DND-41 (cell line): ENCODE data around the gene NAGPA.

Experiments
- ATAC-seq: fragments of 200-7000 bp; cut with Tn5 transposase; 3 replicates; pipeline ENCODE4 v1.9.1; 2021; ENCODE audit warnings: low read depth; ENCODE audit not compliant: insufficient read depth
- DNase-seq: peaks from one replicate; pipeline ENCODE4 v3.0.0-alpha.2; 2020
- H2AFZ ChIP-seq: 2 replicates; pipeline ENCODE4 v1.6.0; 2012; ENCODE audit warnings: low read depth, low read length
- H3K27ac ChIP-seq: 2 replicates; pipeline ENCODE4 v1.5.1; 2012; ENCODE audit warnings: low read length, inconsistent platforms
- H3K27me3 ChIP-seq: fragments of 200-600 bp; sonication (generic); 2 replicates; pipeline ENCODE4 v1.6.0; 2012; ENCODE audit warnings: low read length, mild to moderate bottlenecking, inconsistent platforms; ENCODE audit not compliant: insufficient read depth, poor library complexity
- H3K36me3 ChIP-seq: 2 replicates; pipeline ENCODE4 v1.5.1; 2012; ENCODE audit warnings: low read length, inconsistent platforms; ENCODE audit not compliant: insufficient read depth
- H3K4me1 ChIP-seq: 2 replicates; pipeline ENCODE4 v1.5.1; 2012; ENCODE audit warnings: mild to moderate bottlenecking, low read length; ENCODE audit not compliant: insufficient read depth
- H3K4me2 ChIP-seq: 2 replicates; pipeline ENCODE4 v1.6.0; 2012; ENCODE audit warnings: mild to moderate bottlenecking, moderate library complexity, low read length, inconsistent platforms; ENCODE audit not compliant: insufficient read depth
- H3K4me3 ChIP-seq, 2 experiments: fragments of 200-600 bp in 1 of 2; shearing (Covaris generic) in 1 of 2; 2 replicates each; pipeline ENCODE4 v1.5.1; 2012 to 2016; ENCODE audit warnings: inconsistent platforms in 2 of 2, low read length in 2 of 2, mild to moderate bottlenecking in 2 of 2, low read depth in 1 of 2, moderate library complexity in 1 of 2
- H3K79me2 ChIP-seq: 2 replicates; pipeline ENCODE4 v1.6.0; 2012; ENCODE audit warnings: low read length, inconsistent platforms; ENCODE audit not compliant: insufficient read depth
- H3K9ac ChIP-seq: 2 replicates; pipeline ENCODE4 v1.6.0; 2012; ENCODE audit warnings: low read depth, mild to moderate bottlenecking, inconsistent platforms, low read length, moderate library complexity
- H3K9me3 ChIP-seq: 2 replicates; pipeline ENCODE4 v1.5.1; 2012; ENCODE audit warnings: low read length, moderate library complexity, mild to moderate bottlenecking, inconsistent platforms; ENCODE audit not compliant: insufficient read depth, severe bottlenecking
- H4K20me1 ChIP-seq: 2 replicates; pipeline ENCODE4 v1.6.0; 2012; ENCODE audit warnings: low read length; ENCODE audit not compliant: insufficient read depth
- EZH2 ChIP-seq: IDR thresholded peaks from 3 replicates; pipeline ENCODE4 v1.6.1; 2012; ENCODE audit warnings: borderline replicate concordance, low read depth, mild to moderate bottlenecking, moderate library complexity, low read length, inconsistent platforms; ENCODE audit not compliant: severe bottlenecking
- TF ChIP-seq, protein P1 (sequence below): IDR thresholded peaks from 2 replicates; pipeline ENCODE4 v1.5.1; 2012; ENCODE audit warnings: borderline replicate concordance, low read length, moderate library complexity, mild to moderate bottlenecking; ENCODE audit not compliant: poor library complexity, severe bottlenecking; ENCODE audit errors: extremely low read depth

The NAGPA gene

DNA sequence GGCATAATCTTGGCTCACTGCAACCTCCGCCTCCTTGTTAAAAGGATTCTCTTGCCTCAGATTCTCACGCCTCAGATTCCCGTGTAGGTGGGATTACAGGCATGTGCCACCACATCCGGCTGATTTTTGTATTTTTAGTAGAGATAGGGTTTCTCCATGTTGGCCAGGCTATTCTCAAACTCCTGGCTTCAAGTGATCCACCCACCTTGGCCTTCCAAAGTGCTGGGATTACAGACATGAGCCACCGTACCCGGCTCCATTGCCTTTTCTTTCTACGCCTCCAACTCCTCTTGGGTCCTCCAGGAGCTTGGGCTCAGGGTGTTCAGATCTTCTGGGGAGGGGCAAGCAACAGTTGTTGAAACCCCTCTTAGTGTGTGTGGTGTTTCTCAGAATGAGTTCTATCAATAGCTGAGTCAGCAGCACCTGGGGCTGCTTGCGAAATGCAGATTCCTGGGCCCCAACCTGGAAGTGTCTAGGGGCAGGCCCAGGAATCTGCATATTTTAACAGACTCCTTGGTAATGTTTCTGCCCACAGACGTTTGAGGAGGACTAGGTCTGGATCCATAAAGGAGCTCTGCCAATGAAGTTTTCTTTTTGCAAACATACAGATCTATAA is 44.2 kb downstream of the NAGPA start:
- H3K4me1 ChIP-seq = no peaks in the 10 kb centered on the region
- H3K9ac ChIP-seq = no peak overlapping the region
- TF ChIP-seq, protein P1, sequence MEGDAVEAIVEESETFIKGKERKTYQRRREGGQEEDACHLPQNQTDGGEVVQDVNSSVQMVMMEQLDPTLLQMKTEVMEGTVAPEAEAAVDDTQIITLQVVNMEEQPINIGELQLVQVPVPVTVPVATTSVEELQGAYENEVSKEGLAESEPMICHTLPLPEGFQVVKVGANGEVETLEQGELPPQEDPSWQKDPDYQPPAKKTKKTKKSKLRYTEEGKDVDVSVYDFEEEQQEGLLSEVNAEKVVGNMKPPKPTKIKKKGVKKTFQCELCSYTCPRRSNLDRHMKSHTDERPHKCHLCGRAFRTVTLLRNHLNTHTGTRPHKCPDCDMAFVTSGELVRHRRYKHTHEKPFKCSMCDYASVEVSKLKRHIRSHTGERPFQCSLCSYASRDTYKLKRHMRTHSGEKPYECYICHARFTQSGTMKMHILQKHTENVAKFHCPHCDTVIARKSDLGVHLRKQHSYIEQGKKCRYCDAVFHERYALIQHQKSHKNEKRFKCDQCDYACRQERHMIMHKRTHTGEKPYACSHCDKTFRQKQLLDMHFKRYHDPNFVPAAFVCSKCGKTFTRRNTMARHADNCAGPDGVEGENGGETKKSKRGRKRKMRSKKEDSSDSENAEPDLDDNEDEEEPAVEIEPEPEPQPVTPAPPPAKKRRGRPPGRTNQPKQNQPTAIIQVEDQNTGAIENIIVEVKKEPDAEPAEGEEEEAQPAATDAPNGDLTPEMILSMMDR = no peak
- TF ChIP-seq EZH2 = no peak
- ATAC-seq = no peak
- H3K36me3 ChIP-seq = no peaks in the 10 kb centered on the region
- H3K27me3 ChIP-seq = no peaks in the 10 kb centered on the region
- H3K4me3 ChIP-seq = no peak overlapping the region
- H3K27ac ChIP-seq = no peak overlapping the region
- H3K9me3 ChIP-seq = no peaks in the 10 kb centered on the region
- no peaks in the 10 kb centered on the region for H4K20me1 ChIP-seq
- no peak for DNase-seq
- H3K4me2 ChIP-seq = no peak overlapping the region
- H3K79me2 ChIP-seq = no peaks in the 10 kb centered on the region
- no peak overlapping the region for H2AFZ ChIP-seq

DNA sequence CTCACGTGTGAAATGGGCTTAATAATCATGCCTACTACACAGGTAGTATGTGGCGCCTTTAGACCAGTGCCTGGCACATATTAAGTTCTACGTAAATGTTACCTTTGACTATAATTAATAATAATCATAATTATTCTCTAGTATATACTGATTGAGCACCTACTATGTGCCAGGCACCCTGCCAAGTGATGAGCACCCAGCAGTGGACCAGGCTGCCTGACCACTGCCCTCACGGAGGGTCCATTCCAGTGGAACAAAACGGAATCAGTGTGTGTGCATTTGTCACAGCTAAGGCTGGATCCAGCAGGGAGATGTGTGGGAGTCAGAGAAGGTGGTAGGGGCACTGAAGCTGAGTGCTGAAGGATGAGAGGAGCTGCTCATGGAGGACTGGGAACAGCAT is 45.1 kb downstream of the NAGPA start:
- H3K79me2 ChIP-seq = no peaks in the 10 kb centered on the region
- DNase-seq (no peak), ATAC-seq (no peak)
- no peaks in the 10 kb centered on the region for H3K36me3 ChIP-seq
- no peaks in the 10 kb centered on the region for H4K20me1 ChIP-seq
- no peak overlapping the region for H3K9ac ChIP-seq
- no peak overlapping the region for H3K27ac ChIP-seq
- H3K4me2 ChIP-seq = no peak overlapping the region
- H3K4me1 ChIP-seq = no peaks in the 10 kb centered on the region
- H3K9me3 ChIP-seq = no peaks in the 10 kb centered on the region
- H2AFZ ChIP-seq = no peak overlapping the region
- H3K4me3 ChIP-seq = no peak overlapping the region
- TF ChIP-seq, protein P1 = no peak
- no peak for TF ChIP-seq EZH2
- H3K27me3 ChIP-seq = no peaks in the 10 kb centered on the region

DNA sequence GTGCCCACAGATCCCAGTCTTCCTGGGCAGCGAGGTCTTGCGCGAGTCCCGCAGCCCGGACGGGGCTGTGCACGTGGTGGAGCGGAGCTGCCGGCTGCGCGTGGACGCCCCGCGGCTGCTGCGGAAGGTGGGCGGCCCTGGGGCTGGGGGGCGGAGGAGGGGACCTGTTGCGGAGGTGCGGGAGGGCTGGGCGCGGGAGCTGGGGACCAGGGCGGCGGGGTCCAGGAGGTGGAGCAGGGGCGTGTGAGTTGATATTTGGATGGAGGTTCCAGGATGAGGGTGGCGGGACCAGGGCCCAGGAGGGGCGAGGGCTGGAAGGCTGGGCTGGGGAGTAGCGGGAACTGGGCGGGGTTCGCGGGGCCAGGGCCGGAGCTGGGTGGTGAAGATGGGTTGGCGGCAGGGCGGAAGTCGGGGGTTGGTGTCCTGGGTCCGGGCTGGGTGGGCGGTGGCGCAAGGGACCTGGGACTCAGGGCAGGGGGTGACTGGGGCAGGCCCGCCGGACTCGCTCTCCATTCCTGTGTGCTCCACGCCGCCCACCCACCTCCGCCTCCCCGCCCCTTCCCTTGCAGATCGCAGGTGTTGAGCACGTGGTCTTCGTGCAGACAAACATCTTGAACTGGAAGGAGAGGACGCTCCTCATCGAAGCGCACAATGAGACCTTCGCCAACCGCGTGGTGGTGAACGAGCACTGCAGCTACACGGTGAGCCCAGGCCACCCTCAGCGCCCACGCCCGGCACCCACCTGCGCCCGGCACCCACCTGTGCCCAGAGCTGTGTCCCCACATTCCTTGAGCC is 46.0 kb downstream of the NAGPA start:
- H4K20me1 ChIP-seq = no peaks in the 10 kb centered on the region
- H3K9me3 ChIP-seq = no peaks in the 10 kb centered on the region
- H3K4me3 ChIP-seq = no peak overlapping the region
- H3K4me2 ChIP-seq = no peak overlapping the region
- DNase-seq = no peak
- H2AFZ ChIP-seq = no peak overlapping the region
- ATAC-seq = no peak
- H3K79me2 ChIP-seq = no peaks in the 10 kb centered on the region
- H3K27me3 ChIP-seq = no peaks in the 10 kb centered on the region
- no peaks in the 10 kb centered on the region for H3K36me3 ChIP-seq
- no peak overlapping the region for H3K9ac ChIP-seq
- TF ChIP-seq, protein P1 = no peak
- no peak for TF ChIP-seq EZH2
- no peak overlapping the region for H3K27ac ChIP-seq
- H3K4me1 ChIP-seq = no peaks in the 10 kb centered on the region
